Neutrophil (primary cell): ENCODE measurements around the gene KIFAP3.

Source experiments
- H3K27ac ChIP-seq: fragments of 200-600 bp; sonication (generic); 2 replicates; pipeline ENCODE4 v1.5.1; 2016; ENCODE audit warnings: mild to moderate bottlenecking, moderate library complexity
- H3K27me3 ChIP-seq: fragments of 200-600 bp; sonication (generic); 2 replicates; pipeline ENCODE4 v1.6.0; 2016; ENCODE audit warnings: mild to moderate bottlenecking
- H3K36me3 ChIP-seq: fragments of 200-600 bp; sonication (generic); 2 replicates; pipeline ENCODE4 v1.5.1; 2017
- H3K4me1 ChIP-seq, 2 experiments: fragments of 200-600 bp in 1 of 2; sonication (generic) in 1 of 2; 1 replicate in 1 of 2; 2 replicates in 1 of 2; pipeline versions ENCODE4 v1.5.1 to v1.6.1; 2013 to 2016; ENCODE audit warnings: low read depth in 1 of 2, low read length in 1 of 2, mild to moderate bottlenecking in 1 of 2, moderate library complexity in 1 of 2; ENCODE audit not compliant: control insufficient read depth in 1 of 2, insufficient read depth in 1 of 2
- H3K4me3 ChIP-seq, 2 experiments: fragments of 200-600 bp in 1 of 2; sonication (generic) in 1 of 2; 1 replicate in 1 of 2; 2 replicates in 1 of 2; pipeline ENCODE4 v1.5.1; 2013 to 2016; ENCODE audit warnings: low read depth in 1 of 2, low read length in 1 of 2, mild to moderate bottlenecking in 1 of 2, moderate library complexity in 1 of 2
- H3K9me3 ChIP-seq: fragments of 200-600 bp; sonication (generic); 2 replicates; pipeline ENCODE4 v1.5.1; 2016
- CTCF ChIP-seq: fragments of 200-600 bp; sonication (generic); IDR thresholded peaks from 2 replicates; pipeline ENCODE4 v1.5.1; 2016; ENCODE audit warnings: antibody characterized with exemption

The KIFAP3 gene

GRCh38 chr1:169886931-169887330, 187.6 kb downstream of the KIFAP3 start:
- TF ChIP-seq CTCF = no peak

DNA sequence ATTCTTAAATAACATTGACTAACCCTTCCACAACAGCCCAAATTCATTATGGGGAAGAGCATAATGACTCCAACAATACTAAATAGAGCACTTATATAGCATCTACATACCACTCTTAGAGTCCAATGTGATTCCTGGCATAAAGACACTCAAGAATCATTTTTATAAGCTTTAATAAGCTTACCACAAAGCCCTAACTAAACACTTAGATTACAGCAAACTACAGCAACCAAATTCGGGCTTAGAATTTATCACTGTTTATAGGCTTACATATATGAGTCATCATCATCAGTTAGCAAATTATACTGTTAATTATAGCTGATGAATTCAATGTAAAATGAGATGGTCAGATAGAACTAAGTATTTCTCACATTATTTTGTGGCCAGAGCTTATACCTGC, 188.1 kb downstream of the KIFAP3 start:
- no peak for TF ChIP-seq CTCF
- Histone ChIP-seq H3K4me1 (peaks cover 0 to 8% of the 10 kb centered on the region in 2 experiments), H3K9me3 (no peaks in the 10 kb centered on the region), H3K27me3 (no peaks in the 10 kb centered on the region), H3K4me3 (no peak overlapping the region), H3K36me3 (peaks cover 62% of the 10 kb centered on the region), H3K27ac (no peak overlapping the region)

More at GRCh38 chr1:169886931-169887330, 187.6 kb downstream of the KIFAP3 start:
- H3K4me3 ChIP-seq = no peak overlapping the region
- no peaks in the 10 kb centered on the region for H3K9me3 ChIP-seq
- peaks cover under 1 to 13% of the 10 kb centered on the region in 2 experiments for H3K4me1 ChIP-seq
- no peaks in the 10 kb centered on the region for H3K27me3 ChIP-seq
- peaks cover 57% of the 10 kb centered on the region for H3K36me3 ChIP-seq
- H3K27ac ChIP-seq = no peak overlapping the region

DNA sequence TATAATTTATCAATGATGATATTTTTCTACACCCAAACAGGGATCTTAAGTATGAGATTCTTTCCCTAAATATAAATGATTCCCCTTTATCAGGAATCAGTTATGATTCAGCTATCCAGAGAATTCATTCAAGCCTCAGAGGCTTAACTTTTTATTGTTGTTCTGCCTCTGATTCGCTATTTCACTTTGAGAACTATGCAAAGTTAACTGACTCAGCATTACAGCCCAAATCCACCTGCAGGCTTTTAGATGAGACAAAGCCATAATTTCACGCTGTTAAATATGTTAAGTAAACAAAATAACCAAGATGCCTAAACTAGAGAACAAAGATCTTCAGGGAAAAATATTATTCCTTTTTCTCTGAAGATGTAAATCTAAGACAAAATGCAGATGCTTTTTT, 189.3 kb downstream of the KIFAP3 start:
- TF ChIP-seq CTCF = no peak
- Histone ChIP-seq H3K27me3 (no peaks in the 10 kb centered on the region), H3K4me3 (no peak overlapping the region), H3K27ac (no peak overlapping the region), H3K36me3 (peaks cover 62% of the 10 kb centered on the region), H3K4me1 (no peaks in the 10 kb centered on the region), H3K9me3 (no peaks in the 10 kb centered on the region)

DNA sequence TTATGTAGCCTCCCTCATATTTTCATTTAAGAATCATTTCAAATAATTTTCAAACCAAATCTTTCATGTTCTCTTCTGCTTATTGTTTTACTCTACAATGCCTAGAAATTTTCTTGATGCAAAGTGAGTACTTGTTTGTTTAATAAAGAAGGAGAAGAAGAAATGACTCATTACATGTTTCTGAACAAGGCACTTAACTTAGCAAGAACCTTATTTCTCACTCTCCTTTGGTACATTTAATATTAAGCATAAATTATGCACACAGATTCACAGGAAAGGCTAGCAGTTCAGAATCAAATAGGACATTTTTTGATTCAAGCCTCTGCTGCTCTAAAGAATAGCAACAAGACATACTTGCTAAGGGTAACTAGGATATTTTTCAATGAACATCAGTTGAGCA, 189.9 kb downstream of the KIFAP3 start:
- Histone ChIP-seq H3K27ac (no peak overlapping the region), H3K4me3 (no peak overlapping the region), H3K36me3 (peaks cover 62% of the 10 kb centered on the region), H3K9me3 (no peaks in the 10 kb centered on the region), H3K4me1 (no peaks in the 10 kb centered on the region), H3K27me3 (no peaks in the 10 kb centered on the region)
- TF ChIP-seq CTCF = no peak

DNA sequence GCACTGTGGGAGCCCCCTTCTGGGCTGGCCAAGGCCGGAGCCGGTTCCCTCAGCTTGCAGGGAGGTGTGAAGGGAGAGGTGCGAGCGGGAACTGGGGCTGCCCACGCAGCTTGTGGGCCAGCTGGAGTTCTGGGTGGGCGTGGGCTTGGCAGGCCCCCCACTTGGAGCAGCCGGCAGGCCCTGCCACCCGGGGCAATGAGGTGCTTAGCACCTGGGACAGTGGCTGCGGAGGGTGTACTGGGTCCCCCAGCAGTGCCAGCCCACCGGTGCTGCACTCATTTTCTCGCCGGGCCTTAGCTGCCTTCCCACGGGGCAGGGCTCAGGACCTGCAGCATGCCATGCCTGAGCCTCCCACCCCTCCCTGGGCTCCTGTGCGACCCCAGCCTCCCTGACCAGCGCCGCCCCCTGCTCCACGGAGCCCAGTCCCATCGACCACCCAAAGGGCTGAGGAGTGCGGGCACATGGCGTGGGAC, 192.4 kb downstream of the KIFAP3 start:
- peaks cover 60% of the 10 kb centered on the region for H3K36me3 ChIP-seq
- TF ChIP-seq CTCF = no peak
- no peak overlapping the region for H3K27ac ChIP-seq
- H3K4me3 ChIP-seq = no peak overlapping the region
- no peaks in the 10 kb centered on the region for H3K27me3 ChIP-seq
- H3K4me1 ChIP-seq = peaks cover 0 to 3% of the 10 kb centered on the region in 2 experiments
- H3K9me3 ChIP-seq = no peaks in the 10 kb centered on the region
